ENCODE data around the gene MLPH.

Gene MLPH

DNA sequence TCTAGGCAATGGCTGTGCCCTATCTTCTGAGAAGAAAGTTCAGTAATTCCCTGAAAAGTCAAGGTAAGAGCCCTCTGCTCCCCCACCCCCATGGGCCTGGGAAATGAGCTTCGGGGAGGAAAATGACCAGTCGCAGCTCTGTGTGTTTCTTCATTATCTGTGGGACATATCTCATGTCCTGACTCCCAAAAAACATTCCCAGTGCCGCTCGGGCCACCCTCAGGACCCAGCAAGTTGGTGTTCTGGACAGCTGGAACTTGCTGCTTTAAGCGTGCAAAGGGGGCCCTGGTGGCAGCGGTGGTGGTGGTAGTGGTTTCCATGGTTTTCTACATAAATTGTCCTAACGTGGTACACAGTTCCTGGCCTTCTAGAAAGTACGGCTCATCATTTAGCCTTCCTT is 62.2 kb downstream of the MLPH start:
- DNase-seq = no peak

- no peak for DNase-seq
Measured at GRCh38 chr2:237549643-237550415, 62.8 kb downstream of the MLPH start.

DNA sequence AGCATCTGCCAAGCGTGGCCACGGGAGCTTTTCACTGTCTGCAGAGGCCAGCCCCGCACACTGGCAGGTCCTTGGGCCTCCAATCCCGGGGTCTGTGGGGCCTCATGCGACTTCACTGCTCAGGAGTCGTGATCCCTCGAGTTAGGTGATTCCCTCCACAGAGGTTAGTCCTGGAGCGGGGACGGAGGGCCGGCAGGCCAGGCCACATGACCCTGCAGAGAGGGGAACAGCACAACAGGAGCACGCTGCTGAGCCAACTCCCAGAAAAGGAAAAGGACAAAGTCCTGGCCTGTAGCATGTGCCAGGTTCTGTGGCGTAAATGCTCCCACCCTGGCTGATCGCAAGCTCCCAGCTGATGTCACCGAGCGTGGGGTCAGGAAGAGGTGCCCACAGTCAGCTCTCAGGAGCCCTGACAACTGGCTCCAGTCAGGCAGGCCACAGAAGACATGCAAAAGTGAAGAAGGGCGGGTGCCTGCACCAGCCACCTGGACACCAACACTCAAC is 64.1 kb downstream of the MLPH start:
- DNase-seq = no peak

- no peak for DNase-seq
Measured at GRCh38 chr2:237552908-237553307, 65.9 kb downstream of the MLPH start.

DNA sequence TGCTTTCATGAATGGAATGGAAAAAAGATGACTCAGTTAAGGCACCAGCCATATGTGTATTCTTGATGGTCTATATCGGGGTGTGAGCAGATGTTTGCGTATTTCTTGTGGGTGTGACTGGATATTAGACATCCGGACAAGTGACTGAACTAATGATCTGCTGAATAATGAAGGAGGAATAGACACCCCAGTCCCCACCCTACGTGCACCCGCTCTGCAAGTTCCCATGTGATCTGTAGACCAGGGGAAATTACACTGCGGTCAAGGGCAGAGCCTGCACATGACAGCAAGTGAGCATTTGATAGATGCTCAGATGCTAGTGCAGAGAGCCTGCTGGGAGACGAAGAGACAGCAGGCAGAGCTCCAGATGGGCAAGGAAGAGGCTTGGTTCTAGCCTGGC is 66.9 kb downstream of the MLPH start:
- no peak for DNase-seq

GRCh38 chr2:237555560-237555959 is 68.5 kb downstream of the MLPH start:
- DNase-seq = no peak

- peak; percentile 53 to 58 for DNase-seq
Measured at GRCh38 chr2:237556773-237557632, 70.0 kb downstream of the MLPH start.

- DNase-seq = no peak
Measured at GRCh38 chr2:237557633-237558015, 70.6 kb downstream of the MLPH start.

- DNase-seq = no peak
Measured at GRCh38 chr2:237558961-237559641, 72.0 kb downstream of the MLPH start.

- DNase-seq = no peak
Measured at GRCh38 chr2:237561221-237561620, 74.2 kb downstream of the MLPH start.

DNA sequence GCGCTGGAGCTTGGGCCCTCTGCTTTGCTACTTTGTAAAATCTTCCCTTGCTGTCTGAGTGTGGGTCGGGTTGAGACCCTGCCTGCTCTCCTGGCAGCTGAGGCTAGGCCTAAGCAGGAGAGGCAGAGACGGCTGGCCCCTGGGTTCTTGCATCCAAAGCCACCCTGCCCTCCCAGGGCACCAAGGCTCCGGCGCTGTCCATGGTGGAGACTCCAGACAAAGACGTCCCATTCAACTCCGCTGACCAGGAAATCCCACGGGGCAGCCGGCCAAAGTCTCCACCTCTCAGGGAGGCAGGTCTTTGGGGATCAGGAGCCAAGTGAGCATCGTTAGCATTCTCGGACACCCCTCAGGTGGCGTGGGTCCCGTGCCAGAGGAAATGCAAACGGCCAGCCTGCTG is 76.8 kb downstream of the MLPH start:
- DNase-seq = no peak

GRCh38 chr2:237564526-237565131 is 77.6 kb downstream of the MLPH start:
- no peak for DNase-seq

DNA sequence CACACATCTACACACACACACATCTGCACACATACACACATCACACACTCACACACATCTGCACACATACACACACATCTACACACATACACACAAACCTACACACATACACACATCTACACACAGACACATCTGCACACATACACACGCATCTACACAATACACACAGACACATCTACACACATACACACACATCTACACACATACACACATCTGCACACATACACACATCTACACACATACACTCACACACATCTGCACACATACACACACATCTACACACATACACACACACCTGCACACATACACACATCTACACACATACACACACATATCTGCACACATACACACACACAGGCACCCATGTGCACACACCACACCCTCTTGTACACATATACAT is 78.9 kb downstream of the MLPH start:
- DNase-seq = no peak

DNA sequence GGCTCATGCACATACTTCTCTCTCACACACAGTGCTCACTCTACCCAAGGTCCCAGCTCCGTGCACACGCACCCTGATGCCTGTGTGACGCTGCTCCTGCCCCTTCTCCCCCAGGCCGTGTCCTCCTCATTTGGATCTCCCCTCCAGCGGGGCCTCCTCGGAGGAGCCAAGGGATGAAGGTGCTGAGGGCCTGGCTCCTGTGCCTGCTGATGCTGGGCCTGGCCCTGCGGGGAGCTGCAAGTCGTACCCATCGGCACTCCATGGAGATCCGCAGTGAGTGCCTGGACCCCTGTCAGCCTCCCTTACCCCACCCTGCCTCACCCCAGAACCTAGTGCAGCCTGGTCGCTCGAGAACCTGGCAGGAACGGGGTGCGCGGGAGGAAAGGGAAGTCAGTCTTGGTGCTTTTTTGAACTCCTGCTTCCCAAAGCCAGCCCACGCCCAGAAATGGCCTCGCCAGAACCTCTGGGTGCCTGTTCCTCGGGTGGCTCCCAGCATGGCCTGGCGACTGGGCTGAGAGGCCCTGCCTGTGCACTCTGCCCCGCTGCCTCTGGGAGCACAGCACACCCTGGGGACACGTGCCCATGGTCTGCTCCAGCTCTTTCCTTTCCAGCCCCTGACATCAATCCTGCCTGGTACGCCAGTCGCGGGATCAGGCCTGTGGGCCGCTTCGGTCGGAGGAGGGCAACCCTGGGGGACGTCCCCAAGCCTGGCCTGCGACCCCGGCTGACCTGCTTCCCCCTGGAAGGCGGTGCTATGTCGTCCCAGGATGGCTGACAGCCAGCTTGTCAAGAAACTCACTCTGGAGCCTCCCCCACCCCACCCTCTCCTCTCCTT is 79.6 kb downstream of the MLPH start, which contains the start of gene PRLH:
PRLH (plus strand) TSS at position 174 of the 835 bp plus-strand sequence; CDS start at position 174, 0 bp downstream.
- DNase-seq = no peak

- no peak for DNase-seq
Measured at GRCh38 chr2:237567276-237568029, 80.4 kb downstream of the MLPH start.

GRCh38 chr2:237568121-237568660 is 81.1 kb downstream of the MLPH start:
- no peak for DNase-seq

GRCh38 chr2:237569041-237569440 is 82.0 kb downstream of the MLPH start:
- DNase-seq = no peak

DNA sequence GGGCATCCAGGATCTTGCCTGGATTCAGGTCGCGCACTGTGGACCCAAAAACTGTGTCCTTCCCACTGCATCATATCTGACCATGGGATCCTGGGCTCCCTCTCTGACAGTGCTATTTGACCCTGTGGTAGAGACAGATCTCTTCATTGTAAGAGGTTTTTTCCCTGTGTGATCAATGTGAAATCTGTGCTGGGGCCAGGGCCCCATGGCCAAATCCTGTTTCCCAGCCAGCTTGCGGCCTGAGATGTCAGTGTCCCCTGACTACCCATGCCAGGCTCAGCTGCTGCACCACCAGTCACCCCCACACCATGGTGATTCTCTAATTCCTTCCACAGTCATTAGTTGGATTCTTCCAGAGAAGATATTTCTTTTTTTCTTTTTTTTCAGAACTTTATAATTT is 82.8 kb downstream of the MLPH start:
- no peak for DNase-seq

DNA sequence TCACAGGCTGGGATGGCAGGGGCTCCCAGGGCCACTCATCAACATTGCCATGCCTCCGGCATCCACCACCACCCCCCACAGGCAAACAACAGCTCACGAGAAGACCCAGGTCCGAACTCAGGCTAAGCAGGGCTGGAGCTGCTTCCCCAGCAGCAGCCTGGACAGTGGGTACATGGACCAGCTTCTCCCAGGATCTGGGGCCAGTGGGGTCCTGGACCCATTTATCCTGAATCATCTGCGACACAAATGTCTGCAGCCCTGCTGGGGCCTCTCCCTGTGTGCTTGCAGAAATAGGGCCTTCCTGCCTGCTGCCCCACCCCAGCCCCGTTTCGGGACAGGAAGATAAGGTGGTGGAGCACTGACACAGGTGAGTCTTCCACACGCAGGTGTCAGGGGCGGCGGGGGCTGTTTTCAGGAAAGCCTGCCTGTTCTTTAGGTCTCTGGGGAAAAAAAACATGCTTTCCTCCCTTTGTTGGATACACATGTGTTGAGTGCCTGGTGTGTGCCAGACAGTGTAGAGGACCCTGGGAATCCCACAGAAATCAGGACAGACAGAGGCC is 83.8 kb downstream of the MLPH start:
- DNase-seq = no peak

- no peak for DNase-seq
Measured at GRCh38 chr2:237571551-237571950, 84.5 kb downstream of the MLPH start.
